HFFc6 (cell line): ENCODE measurements around the gene DPP6. TPM values are rescaled to one million over a fixed set of nuclear protein-coding genes. Genes with fewer than 3 reads are reported as not detected.

ENCODE experiments used
- DNase-seq: peaks from one replicate; pipeline ENCODE4 v3.0.0-alpha.2; 2018
- H3K27ac Mint-ChIP-seq: 2 replicates; pipeline ENCODE4 v1.8.0; 2020; ENCODE audit warnings: mild to moderate bottlenecking, mixed read lengths
- H3K27me3 Mint-ChIP-seq: 2 replicates; pipeline ENCODE4 v1.8.0; 2021; ENCODE audit warnings: mild to moderate bottlenecking, moderate library complexity, mixed read lengths; ENCODE audit not compliant: insufficient read depth
- H3K36me3 Mint-ChIP-seq: 2 replicates; pipeline ENCODE4 v1.8.0; 2021; ENCODE audit warnings: low read depth, mixed read lengths
- H3K4me1 Mint-ChIP-seq: 2 replicates; pipeline ENCODE4 v1.8.0; 2020; ENCODE audit warnings: low read depth, mixed read lengths
- H3K4me3 Mint-ChIP-seq: 2 replicates; pipeline ENCODE4 v1.8.0; 2020; ENCODE audit warnings: mild to moderate bottlenecking, moderate library complexity, mixed read lengths
- H3K9me3 Mint-ChIP-seq: 2 replicates; pipeline ENCODE4 v1.8.0; 2020; ENCODE audit warnings: mild to moderate bottlenecking, mixed read lengths
- total RNA-seq, 6 experiments: library from RNA; stranded (reverse); fragmentation: NEBNext Ultra II Directional; extraction: Animal tissue kit (Norgen Biotek cat#: 25700); gene quantifications; 2 replicates in 1 of 6; 3 replicates in 5 of 6; pipeline ENCODE4 v1.2.3, GENCODE V29; 2021
- TF ChIP-seq, protein P1 (sequence below): fragments of 200-600 bp; sonication (generic); IDR thresholded peaks from 2 replicates; pipeline ENCODE4 v1.5.0; 2021; ENCODE audit warnings: antibody characterized with exemption, mild to moderate bottlenecking

DPP6 gene
- total RNA-seq, 6 experiments from 2014 or later, result not detected

DNA sequence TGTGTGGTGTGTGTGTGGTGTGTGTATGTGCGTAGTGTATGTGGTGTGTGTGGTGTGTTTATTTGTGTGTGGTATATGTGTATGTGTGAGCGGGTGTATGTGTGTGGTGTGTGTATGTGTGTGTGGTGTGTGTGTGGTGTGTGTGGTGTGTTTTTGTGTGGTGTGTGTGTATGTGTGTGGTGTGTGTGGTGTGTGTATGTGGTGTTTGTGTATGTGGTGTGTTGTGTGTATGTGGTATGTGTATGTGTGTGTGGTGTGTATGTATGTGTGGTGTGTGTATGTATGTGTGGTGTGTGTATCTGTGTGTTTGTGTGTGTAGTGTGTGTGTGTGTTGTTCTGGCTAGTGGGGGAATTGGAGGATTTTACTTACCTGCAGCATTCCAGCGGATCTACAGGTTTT is 523.3 kb downstream of the DPP6 start:
- H3K4me1 Mint-ChIP-seq, result no peaks in the 10 kb centered on the region
- H3K27ac Mint-ChIP-seq, result no peak overlapping the region
- no peak overlapping the region for H3K4me3 Mint-ChIP-seq
- TF ChIP-seq, protein P1, sequence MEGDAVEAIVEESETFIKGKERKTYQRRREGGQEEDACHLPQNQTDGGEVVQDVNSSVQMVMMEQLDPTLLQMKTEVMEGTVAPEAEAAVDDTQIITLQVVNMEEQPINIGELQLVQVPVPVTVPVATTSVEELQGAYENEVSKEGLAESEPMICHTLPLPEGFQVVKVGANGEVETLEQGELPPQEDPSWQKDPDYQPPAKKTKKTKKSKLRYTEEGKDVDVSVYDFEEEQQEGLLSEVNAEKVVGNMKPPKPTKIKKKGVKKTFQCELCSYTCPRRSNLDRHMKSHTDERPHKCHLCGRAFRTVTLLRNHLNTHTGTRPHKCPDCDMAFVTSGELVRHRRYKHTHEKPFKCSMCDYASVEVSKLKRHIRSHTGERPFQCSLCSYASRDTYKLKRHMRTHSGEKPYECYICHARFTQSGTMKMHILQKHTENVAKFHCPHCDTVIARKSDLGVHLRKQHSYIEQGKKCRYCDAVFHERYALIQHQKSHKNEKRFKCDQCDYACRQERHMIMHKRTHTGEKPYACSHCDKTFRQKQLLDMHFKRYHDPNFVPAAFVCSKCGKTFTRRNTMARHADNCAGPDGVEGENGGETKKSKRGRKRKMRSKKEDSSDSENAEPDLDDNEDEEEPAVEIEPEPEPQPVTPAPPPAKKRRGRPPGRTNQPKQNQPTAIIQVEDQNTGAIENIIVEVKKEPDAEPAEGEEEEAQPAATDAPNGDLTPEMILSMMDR, result no peak
- H3K27me3 Mint-ChIP-seq, result no peaks in the 10 kb centered on the region
- no peak for DNase-seq
- H3K36me3 Mint-ChIP-seq, result no peaks in the 10 kb centered on the region
- peaks cover 44% of the 10 kb centered on the region for H3K9me3 Mint-ChIP-seq

DNA sequence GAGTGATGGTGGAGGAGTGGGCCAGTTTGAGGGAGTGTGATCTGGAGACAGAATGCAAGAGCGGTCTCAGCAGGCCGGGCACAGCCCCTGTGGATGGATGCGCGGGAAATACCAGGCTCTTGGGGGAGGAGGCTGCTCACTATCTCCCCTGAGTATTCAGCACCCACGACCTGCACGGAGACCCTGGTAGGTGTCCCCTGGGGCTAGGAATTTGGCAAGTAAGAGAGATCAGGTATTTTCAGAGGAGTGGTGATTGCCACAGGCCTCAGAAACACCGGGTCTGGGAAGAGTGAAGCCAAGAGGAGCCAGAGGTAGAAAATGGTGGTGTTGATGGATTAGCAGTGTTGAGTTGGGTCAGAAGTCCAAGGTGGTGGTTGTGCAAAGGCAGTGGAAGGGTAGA is 524.4 kb downstream of the DPP6 start:
- H3K27me3 Mint-ChIP-seq, result no peaks in the 10 kb centered on the region
- H3K36me3 Mint-ChIP-seq, result no peaks in the 10 kb centered on the region
- no peak for DNase-seq
- TF ChIP-seq, protein P1, result no peak
- H3K27ac Mint-ChIP-seq, result no peak overlapping the region
- no peak overlapping the region for H3K4me3 Mint-ChIP-seq
- no peaks in the 10 kb centered on the region for H3K4me1 Mint-ChIP-seq
- H3K9me3 Mint-ChIP-seq, result peaks cover 53% of the 10 kb centered on the region

DNA sequence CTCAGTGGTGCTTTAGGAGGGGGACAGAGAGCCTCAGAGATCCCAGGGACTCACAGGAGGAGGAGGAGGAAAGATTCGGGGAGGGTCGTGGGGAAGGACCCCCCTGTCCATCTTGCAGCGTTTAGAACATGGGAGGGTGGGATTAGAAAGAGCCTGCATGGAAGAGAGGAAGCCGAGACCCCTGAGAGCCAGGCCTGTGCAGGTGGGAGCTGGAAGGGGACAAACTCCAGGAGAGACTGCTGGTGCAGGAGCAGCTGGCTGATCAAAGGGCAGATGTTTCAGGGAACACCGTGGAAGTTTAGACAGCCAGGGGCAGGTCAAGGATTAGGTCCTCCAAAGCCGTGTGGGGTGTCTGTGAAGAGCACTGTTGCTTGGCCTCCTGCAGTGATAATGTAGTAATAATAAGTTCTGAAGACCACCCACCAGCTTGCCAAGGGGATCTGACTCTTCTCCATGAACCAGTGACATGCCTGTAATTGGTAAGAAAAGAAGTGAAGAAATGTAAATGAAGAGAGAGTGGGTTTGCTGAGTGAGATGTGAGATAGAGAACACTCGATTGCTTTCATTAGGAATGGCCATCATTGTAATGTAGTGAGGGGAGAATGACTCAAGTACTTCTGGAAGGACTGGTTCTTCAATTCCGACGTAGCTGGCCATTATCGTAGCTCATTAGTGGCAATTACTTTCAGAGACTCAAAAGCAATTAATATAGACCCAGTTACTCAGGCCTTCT is 525.1 kb downstream of the DPP6 start:
- DNase-seq, result no peak
- Mint-ChIP-seq H3K4me1 (no peaks in the 10 kb centered on the region), H3K4me3 (no peak overlapping the region), H3K27ac (no peak overlapping the region), H3K27me3 (no peaks in the 10 kb centered on the region), H3K9me3 (peaks cover 55% of the 10 kb centered on the region), H3K36me3 (no peaks in the 10 kb centered on the region)
- TF ChIP-seq, protein P1, result no peak

DNA sequence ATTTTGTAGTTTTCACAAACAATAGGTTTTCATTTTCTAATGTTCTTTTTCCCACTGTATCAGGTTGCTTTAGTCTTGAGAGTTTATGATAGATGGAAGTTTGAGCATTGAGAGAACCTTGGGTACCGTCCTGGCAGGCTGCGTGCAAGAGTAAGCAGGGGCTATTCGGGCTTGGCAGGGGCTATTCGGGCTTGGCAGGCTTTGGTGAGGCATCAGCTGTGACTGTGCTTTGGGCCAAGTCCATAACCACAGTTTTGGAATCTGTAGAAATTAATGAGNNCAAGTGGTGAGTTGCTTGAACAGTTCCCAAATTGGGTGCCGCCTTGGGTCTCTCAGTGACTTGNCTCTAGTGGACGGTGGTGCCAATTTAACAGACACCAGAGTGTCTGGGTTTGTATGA is 526.1 kb downstream of the DPP6 start:
- TF ChIP-seq, protein P1, result no peak
- H3K27ac Mint-ChIP-seq, result no peak overlapping the region
- peaks cover 63% of the 10 kb centered on the region for H3K9me3 Mint-ChIP-seq
- no peaks in the 10 kb centered on the region for H3K4me1 Mint-ChIP-seq
- H3K27me3 Mint-ChIP-seq, result no peaks in the 10 kb centered on the region
- peaks cover under 1% of the 10 kb centered on the region; the same call in 1 of the 2 replicates for H3K36me3 Mint-ChIP-seq
- DNase-seq, result no peak
- H3K4me3 Mint-ChIP-seq, result no peak overlapping the region

DNA sequence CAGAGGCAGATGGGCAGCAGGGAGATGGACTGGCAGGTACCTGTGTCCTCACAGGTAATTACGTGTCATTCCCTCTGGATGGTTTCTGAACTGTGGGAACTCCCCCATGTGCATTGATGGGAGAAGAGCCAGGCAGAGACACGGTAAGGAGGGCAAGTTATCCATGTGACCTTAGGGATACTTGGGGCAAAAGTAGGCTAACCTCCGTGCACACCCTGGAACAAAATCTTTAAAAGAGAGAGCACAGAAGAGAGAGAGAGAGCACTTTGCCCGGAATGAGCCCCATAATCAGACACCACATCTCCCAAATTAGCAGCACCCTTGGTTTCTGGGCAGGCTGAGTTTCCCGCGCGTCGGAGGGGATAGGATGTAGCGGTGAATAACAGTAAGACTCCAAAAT is 527.5 kb downstream of the DPP6 start:
- TF ChIP-seq, protein P1, result no peak
- Mint-ChIP-seq H3K27me3 (no peaks in the 10 kb centered on the region), H3K4me3 (no peak overlapping the region), H3K9me3 (peaks cover 71% of the 10 kb centered on the region), H3K27ac (no peak overlapping the region), H3K4me1 (no peaks in the 10 kb centered on the region), H3K36me3 (peaks cover 11% of the 10 kb centered on the region; the same call in 1 of the 2 replicates)
- DNase-seq, result no peak
